Measurements from ENCODE around the gene ARVCF.

- TF ChIP-seq CTCF (IDR thresholded peaks at IDR 0.05; ENCODE audit: extremely low read depth in 1 of 2, insufficient read depth in 1 of 2, low read depth in 1 of 2, low read length in 2 of 2), result no peak
- TF ChIP-seq FOS (IDR thresholded peaks at IDR 0.05; ENCODE audit: borderline replicate concordance, insufficient read depth, low read length), result no peak
- TF ChIP-seq MYC (IDR thresholded peaks at IDR 0.05; ENCODE audit: low read depth, low read length), result no peak
- TF ChIP-seq EZH2 (IDR thresholded peaks at IDR 0.05; ENCODE audit: borderline replicate concordance, low read depth, low read length, severe bottlenecking), result no peak
- no peak for TF ChIP-seq POLR2A (IDR thresholded peaks at IDR 0.05; ENCODE audit: low read depth, low read length)
- no peak for TF ChIP-seq POLR2AphosphoS5 (IDR thresholded peaks at IDR 0.05; ENCODE audit: insufficient read depth, low read depth, low read length)
- no peak for TF ChIP-seq MAX (IDR thresholded peaks at IDR 0.05; ENCODE audit: insufficient read depth, insufficient read length)
- no peak for TF ChIP-seq JUN (IDR thresholded peaks at IDR 0.05; ENCODE audit: borderline replicate concordance, insufficient read depth, insufficient read length, low read depth)
- no peak for TF ChIP-seq GATA2 (IDR thresholded peaks at IDR 0.05; ENCODE audit: insufficient read depth, insufficient read length, low read depth, low read length)
These were observed 39.0 kb upstream of the ARVCF start for GRCh38 chr22:20055654-20056053.

Data from endothelial cell of umbilical vein (primary cell).